Uterus (tissue), 2 donors: ENCODE data around the gene SF3A2.

Experiments used
- POLR2A ChIP-seq, 2 donors: fragments of 450-650 bp; IDR thresholded peaks; one replicate each; pipeline ENCODE4 v1.6.1; 2016; ENCODE audit warnings: antibody characterized with exemption in 2 of 2, mild to moderate bottlenecking in 1 of 2, moderate library complexity in 1 of 2
- TF ChIP-seq, protein P1 (sequence below), 4 experiments: fragments of 200-600 bp in 2 of 4; fragments of 450-650 bp in 2 of 4; sonication (generic) in 2 of 4; IDR thresholded peaks; one replicate each; pipeline ENCODE4 v1.5.1; 2016 to 2019; ENCODE audit warnings: antibody characterized with exemption in 4 of 4, mild to moderate bottlenecking in 2 of 4, moderate library complexity in 1 of 4

DNA sequence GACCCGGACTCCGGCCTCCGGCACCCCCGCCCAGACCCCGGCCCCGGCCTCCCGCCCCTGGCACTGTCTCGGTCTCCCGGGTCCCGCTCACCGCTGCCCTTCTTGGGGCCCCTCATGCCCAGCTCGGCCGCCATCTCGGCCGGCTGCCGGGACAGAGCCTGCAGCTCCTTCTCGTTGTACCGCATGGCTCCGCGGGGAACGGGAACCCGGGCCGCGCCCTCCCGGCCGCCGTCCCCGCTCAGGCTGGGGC lies 635 bp upstream of the SF3A2 start:
- peak in 1 of 2 donors; percentile 16 for TF ChIP-seq POLR2A (IDR thresholded peaks at IDR 0.05)
- TF ChIP-seq, protein P1, sequence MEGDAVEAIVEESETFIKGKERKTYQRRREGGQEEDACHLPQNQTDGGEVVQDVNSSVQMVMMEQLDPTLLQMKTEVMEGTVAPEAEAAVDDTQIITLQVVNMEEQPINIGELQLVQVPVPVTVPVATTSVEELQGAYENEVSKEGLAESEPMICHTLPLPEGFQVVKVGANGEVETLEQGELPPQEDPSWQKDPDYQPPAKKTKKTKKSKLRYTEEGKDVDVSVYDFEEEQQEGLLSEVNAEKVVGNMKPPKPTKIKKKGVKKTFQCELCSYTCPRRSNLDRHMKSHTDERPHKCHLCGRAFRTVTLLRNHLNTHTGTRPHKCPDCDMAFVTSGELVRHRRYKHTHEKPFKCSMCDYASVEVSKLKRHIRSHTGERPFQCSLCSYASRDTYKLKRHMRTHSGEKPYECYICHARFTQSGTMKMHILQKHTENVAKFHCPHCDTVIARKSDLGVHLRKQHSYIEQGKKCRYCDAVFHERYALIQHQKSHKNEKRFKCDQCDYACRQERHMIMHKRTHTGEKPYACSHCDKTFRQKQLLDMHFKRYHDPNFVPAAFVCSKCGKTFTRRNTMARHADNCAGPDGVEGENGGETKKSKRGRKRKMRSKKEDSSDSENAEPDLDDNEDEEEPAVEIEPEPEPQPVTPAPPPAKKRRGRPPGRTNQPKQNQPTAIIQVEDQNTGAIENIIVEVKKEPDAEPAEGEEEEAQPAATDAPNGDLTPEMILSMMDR (IDR thresholded peaks at IDR 0.05) = no peak
